Endothelial cell of umbilical vein (primary cell): ENCODE data around the gene RPS18. TPM values are rescaled to one million over a fixed set of nuclear protein-coding genes. Genes with fewer than 3 reads are reported as not detected.
"Not testable (repeated sequence)": the region's sequence is repeated elsewhere in the genome, so short reads cannot be mapped to it uniquely, and the experiment has no call there.

Experiments used
- BruUV-seq: library from RNA; stranded (reverse); fragments of 400-500 nt; replicated peaks from 2 replicates; lab custom pipeline; 2021; lab: Mats Ljungman, UMichigan
- CTCF ChIA-PET: fragments of 300-600, 350-600 bp; sonication (Branson Sonifier 250); formaldehyde crosslinking; loops from one replicate; lab custom pipeline; 2021; ENCODE audit warnings: antibody characterized with exemption, inconsistent platforms; lab: Charles Lee
- POLR2A ChIA-PET: fragments of 300-600, 350-600 bp; sonication (Branson Sonifier 250); formaldehyde crosslinking; loops from one replicate; lab custom pipeline; 2021; ENCODE audit warnings: antibody characterized with exemption, inconsistent platforms; lab: Charles Lee
- DNase-seq: peaks from one replicate; pipeline ENCODE4 v3.0.0-alpha.2; 2011; ENCODE audit warnings: low read depth, low spot score
- FAIRE-seq: peaks from 2 replicates; lab custom pipeline; 2011; peaks lifted over from hg19 to GRCh38; lab: Jason Lieb, UNC
- H2AFZ ChIP-seq: 2 replicates; pipeline ENCODE4 v1.6.0; 2012; ENCODE audit warnings: low read depth, low read length, control low read depth, inconsistent platforms
- H3K27ac ChIP-seq: 2 replicates; pipeline ENCODE4 v1.5.1; 2011; ENCODE audit warnings: low read depth, mild to moderate bottlenecking, control low read depth, low read length, moderate library complexity; ENCODE audit not compliant: insufficient read depth
- H3K27me3 ChIP-seq, 2 experiments: 2 replicates each; pipeline versions ENCODE4 v1.6.0 to v1.6.1; 2011; ENCODE audit warnings: low read length in 2 of 2, mixed read lengths in 1 of 2; ENCODE audit not compliant: control insufficient read depth in 2 of 2, insufficient read depth in 2 of 2
- H3K36me3 ChIP-seq, 2 experiments: 2 replicates in 1 of 2; 3 replicates in 1 of 2; pipeline ENCODE4 v1.5.1; 2011; ENCODE audit warnings: low read length in 2 of 2, mild to moderate bottlenecking in 1 of 2, moderate library complexity in 1 of 2; ENCODE audit not compliant: control insufficient read depth in 2 of 2, insufficient read depth in 2 of 2; ENCODE audit errors: extremely low read depth in 1 of 2
- H3K4me1 ChIP-seq: 3 replicates; pipeline ENCODE4 v1.5.1; 2011; ENCODE audit warnings: mild to moderate bottlenecking, low read length; ENCODE audit not compliant: control insufficient read depth, insufficient read depth; ENCODE audit errors: extremely low read depth
- H3K4me2 ChIP-seq: 2 replicates; pipeline ENCODE4 v1.6.1; 2011; ENCODE audit warnings: low read length, control low read depth, mixed read lengths; ENCODE audit not compliant: insufficient read depth
- H3K4me3 ChIP-seq, 3 experiments: fragments of 200-600 bp in 1 of 3; sonication (generic), shearing (Covaris generic) in 1 of 3; replicated peaks in 1 of 3; 2 replicates each; pipeline ENCODE4 v1.5.1; 2011 to 2016; ENCODE audit warnings: control low read depth in 3 of 3, low read length in 3 of 3, mild to moderate bottlenecking in 2 of 3, inconsistent platforms in 1 of 3, low read depth in 1 of 3, moderate library complexity in 1 of 3; ENCODE audit not compliant: insufficient read depth in 1 of 3
- H3K79me2 ChIP-seq: 2 replicates; pipeline ENCODE4 v1.6.0; 2012; ENCODE audit warnings: low read length, inconsistent platforms; ENCODE audit not compliant: control insufficient read depth, insufficient read depth
- H3K9ac ChIP-seq: replicated peaks from 2 replicates; pipeline ENCODE3; 2011; ENCODE audit warnings: low read length, control low read depth; ENCODE audit not compliant: insufficient read depth; ENCODE audit errors: extremely low read depth
- H3K9me1 ChIP-seq: replicated peaks from 3 replicates; pipeline ENCODE4 v1.6.0; 2011; ENCODE audit warnings: mild to moderate bottlenecking, low read length; ENCODE audit not compliant: control insufficient read depth, insufficient read depth; ENCODE audit errors: extremely low read depth
- H3K9me3 ChIP-seq: replicated peaks from 2 replicates; pipeline ENCODE4 v1.5.1; 2012; ENCODE audit warnings: low read length, inconsistent platforms; ENCODE audit not compliant: control insufficient read depth, insufficient read depth
- H4K20me1 ChIP-seq: replicated peaks from 2 replicates; pipeline ENCODE3; 2011; ENCODE audit warnings: mild to moderate bottlenecking, low read length; ENCODE audit not compliant: control insufficient read depth, insufficient read depth; ENCODE audit errors: extremely low read depth
- EZH2 ChIP-seq: IDR thresholded peaks from 2 replicates; pipeline ENCODE4 v1.6.1; 2012; ENCODE audit warnings: borderline replicate concordance, low read depth, mild to moderate bottlenecking, moderate library complexity, low read length, inconsistent platforms; ENCODE audit not compliant: severe bottlenecking
- FOS ChIP-seq: IDR thresholded peaks from 2 replicates; pipeline ENCODE4 v1.6.1; 2011; ENCODE audit warnings: mild to moderate bottlenecking, low read length, moderate library complexity, borderline replicate concordance; ENCODE audit not compliant: insufficient read depth
- GATA2 ChIP-seq: IDR thresholded peaks from 2 replicates; pipeline ENCODE4 v1.7.0; 2011; ENCODE audit warnings: low read depth, mild to moderate bottlenecking, moderate library complexity, mixed read lengths, low read length; ENCODE audit not compliant: insufficient read length, insufficient read depth
- JUN ChIP-seq: IDR thresholded peaks from 2 replicates; pipeline ENCODE4 v1.6.1; 2011; ENCODE audit warnings: borderline replicate concordance, low read depth; ENCODE audit not compliant: insufficient read length, insufficient read depth
- MAX ChIP-seq: IDR thresholded peaks from 2 replicates; pipeline ENCODE4 v1.6.1; 2011; ENCODE audit not compliant: insufficient read depth, insufficient read length
- MYC ChIP-seq: IDR thresholded peaks from one replicate; pipeline ENCODE4 v1.6.1; 2011; ENCODE audit warnings: mild to moderate bottlenecking, low read depth, low read length
- POLR2A ChIP-seq: IDR thresholded peaks from 2 replicates; pipeline ENCODE4 v1.6.1; 2012; ENCODE audit warnings: low read depth, mild to moderate bottlenecking, control low read depth, low read length
- POLR2AphosphoS5 ChIP-seq: IDR thresholded peaks from 2 replicates; pipeline ENCODE4 v1.6.1; 2012; ENCODE audit warnings: low read depth, mild to moderate bottlenecking, control low read depth, low read length, moderate library complexity; ENCODE audit not compliant: insufficient read depth
- dilution Hi-C: fragments of 300-500 bp; cut with MboI; formaldehyde crosslinking; loops from one replicate; pipeline ENCODE4 v1.15.0; 2019; ENCODE audit warnings: low sequenced_read_pairs; ENCODE audit not compliant: extremely low pct_ligation_motif_present
- intact Hi-C: fragments of 100-400 bp; cut with micrococcal nuclease; formaldehyde crosslinking; loops from one replicate; pipeline ENCODE4 v1.10.0; 2022
- polyA plus RNA-seq, 4 experiments: library from polyadenylated mRNA; depleted of rRNA in 3 of 4; stranded (reverse) in 3 of 4; unstranded in 1 of 4; fragments of >200 nt; gene quantifications; 2 replicates each; pipeline versions ENCODE4 v1.2.1 to v1.2.3, GENCODE V29; 2011 to 2012; ENCODE audit warnings: missing spikeins in 1 of 4
- total RNA-seq: library from RNA; stranded (reverse); gene quantifications from 2 replicates; pipeline ENCODE4 v1.2.3, GENCODE V29; 2021
- TF ChIP-seq, protein P1 (sequence below), 2 donors: IDR thresholded peaks; 1 replicate in 1 of 2; 2 replicates in 1 of 2; pipeline ENCODE4 v1.5.1; 2011; ENCODE audit warnings: low read length in 2 of 2, mild to moderate bottlenecking in 2 of 2, moderate library complexity in 2 of 2, control low read depth in 1 of 2, inconsistent platforms in 1 of 2, low read depth in 1 of 2; ENCODE audit not compliant: insufficient read depth in 1 of 2; ENCODE audit errors: extremely low read depth in 1 of 2

Gene RPS18
- total and polyA plus RNA-seq, 2 donors (not counting 3 experiments of a cell fraction or from before 2014, with no cell fraction given), result 2,336 to 5,541 TPM

DNA sequence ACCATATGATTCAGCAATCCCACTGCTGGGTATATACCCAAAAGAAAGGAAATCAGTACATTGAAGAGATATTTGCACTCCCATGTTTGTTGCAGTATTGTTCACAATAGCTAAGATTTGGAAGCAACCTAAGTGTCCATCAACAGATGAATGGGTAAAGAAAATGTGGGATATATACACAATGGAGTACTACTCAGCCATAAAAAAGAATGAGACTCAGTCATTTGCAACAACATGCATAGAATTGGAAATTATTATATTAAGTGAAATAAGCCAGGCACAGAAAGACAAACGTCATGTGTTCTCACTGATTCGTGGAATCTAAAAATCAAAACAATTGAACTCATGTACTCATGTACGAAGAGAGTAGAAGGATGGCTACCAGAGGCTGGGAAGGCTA lies 9.4 kb upstream of the RPS18 start:
- H3K27me3 ChIP-seq, H3K4me1 ChIP-seq, H3K4me3 ChIP-seq, H3K9me3 ChIP-seq, DNase-seq, dilution Hi-C loops, H3K4me2 ChIP-seq, H3K9me1 ChIP-seq, H4K20me1 ChIP-seq, intact Hi-C loops, H2AFZ ChIP-seq, H3K27ac ChIP-seq, FAIRE-seq, H3K79me2 ChIP-seq, H3K9ac ChIP-seq, BruUV-seq: not testable (repeated sequence)
- ChIA-PET POLR2A (interaction anchor here (0.9 kb wide), 1 partner anchor 10 kb away, joined by 4 read pairs; the partner anchor contains the start of genes RPS18 and VPS52), CTCF (interaction anchor here (0.6 to 0.8 kb wide), 2 partner anchors 13 to 358 kb away, joined by 3 read pairs; no protein-coding TSS in a partner anchor)
- peaks cover 2 to 20% of the 10 kb centered on the region in 2 experiments for H3K36me3 ChIP-seq

DNA sequence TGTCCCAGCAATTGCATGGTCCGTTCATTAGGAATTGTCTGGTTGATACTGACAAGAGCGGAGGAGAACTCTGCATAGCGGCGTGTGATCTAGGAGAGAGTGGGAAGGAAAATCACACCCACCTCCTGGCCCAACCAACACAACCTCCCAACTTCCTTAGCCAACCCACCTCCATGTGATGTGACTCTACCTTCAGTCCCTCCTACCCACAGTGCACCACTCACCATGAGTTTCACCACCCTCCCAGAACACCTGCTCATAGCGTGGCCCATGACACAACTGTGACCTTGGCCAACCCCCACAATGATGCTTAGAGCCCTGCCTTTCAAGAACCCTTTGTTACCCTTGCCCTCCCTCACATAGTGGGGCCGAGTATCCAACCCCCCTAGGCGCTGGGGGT lies 7.9 kb upstream of the RPS18 start:
- Histone ChIP-seq H3K4me1 (no peaks in the 10 kb centered on the region), H3K79me2 (no peaks in the 10 kb centered on the region), H2AFZ (no peak overlapping the region), H3K9ac (no peak overlapping the region), H3K4me3 (no peak overlapping the region), H3K4me2 (no peak overlapping the region), H3K9me1 (no peaks in the 10 kb centered on the region), H3K9me3 (no peaks in the 10 kb centered on the region), H3K27ac (no peak overlapping the region), H3K36me3 (peaks cover 4 to 30% of the 10 kb centered on the region in 2 experiments), H4K20me1 (no peaks in the 10 kb centered on the region), H3K27me3 (no peaks in the 10 kb centered on the region)
- BruUV-seq, result no TSS peak
- TF ChIP-seq GATA2 (no peak), JUN (no peak), POLR2AphosphoS5 (no peak), MAX (no peak), MYC (no peak), POLR2A (no peak), EZH2 (no peak), FOS (no peak)
- TF ChIP-seq, protein P1, sequence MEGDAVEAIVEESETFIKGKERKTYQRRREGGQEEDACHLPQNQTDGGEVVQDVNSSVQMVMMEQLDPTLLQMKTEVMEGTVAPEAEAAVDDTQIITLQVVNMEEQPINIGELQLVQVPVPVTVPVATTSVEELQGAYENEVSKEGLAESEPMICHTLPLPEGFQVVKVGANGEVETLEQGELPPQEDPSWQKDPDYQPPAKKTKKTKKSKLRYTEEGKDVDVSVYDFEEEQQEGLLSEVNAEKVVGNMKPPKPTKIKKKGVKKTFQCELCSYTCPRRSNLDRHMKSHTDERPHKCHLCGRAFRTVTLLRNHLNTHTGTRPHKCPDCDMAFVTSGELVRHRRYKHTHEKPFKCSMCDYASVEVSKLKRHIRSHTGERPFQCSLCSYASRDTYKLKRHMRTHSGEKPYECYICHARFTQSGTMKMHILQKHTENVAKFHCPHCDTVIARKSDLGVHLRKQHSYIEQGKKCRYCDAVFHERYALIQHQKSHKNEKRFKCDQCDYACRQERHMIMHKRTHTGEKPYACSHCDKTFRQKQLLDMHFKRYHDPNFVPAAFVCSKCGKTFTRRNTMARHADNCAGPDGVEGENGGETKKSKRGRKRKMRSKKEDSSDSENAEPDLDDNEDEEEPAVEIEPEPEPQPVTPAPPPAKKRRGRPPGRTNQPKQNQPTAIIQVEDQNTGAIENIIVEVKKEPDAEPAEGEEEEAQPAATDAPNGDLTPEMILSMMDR (IDR thresholded peaks at IDR 0.05; ENCODE audit: extremely low read depth in 1 of 2, insufficient read depth in 1 of 2, low read depth in 1 of 2, low read length in 2 of 2), result no peak
- ChIA-PET POLR2A (no interaction called here), CTCF (interaction anchor here (1.3 kb wide), 1 partner anchor 16 kb away, joined by 3 read pairs; no protein-coding TSS in a partner anchor)
- dilution Hi-C loops (no loop called here), intact Hi-C loops (no loop called here)
- FAIRE-seq (no peak), DNase-seq (no peak)
